WTC11 (cell line): Measurements from ENCODE around the gene DGKZ.

ENCODE experiments used
- FOXP1 ChIP-seq: sonication (generic); formaldehyde crosslinking; IDR thresholded peaks from 2 replicates; pipeline ENCODE4 v1.8.0; 2022; ENCODE audit warnings: missing genetic modification reagents, mild to moderate bottlenecking, moderate library complexity, borderline replicate concordance
- IRF1 ChIP-seq: sonication (generic); formaldehyde crosslinking; IDR thresholded peaks from 2 replicates; pipeline ENCODE4 v1.8.0; 2023; ENCODE audit warnings: missing genetic modification reagents
- SMAD4 ChIP-seq: sonication (generic); formaldehyde crosslinking; IDR thresholded peaks from 2 replicates; pipeline ENCODE4 v1.8.0; 2022; ENCODE audit warnings: mild to moderate bottlenecking, missing genetic modification reagents
- TF ChIP-seq, protein P1 (sequence below): sonication (generic); formaldehyde crosslinking; IDR thresholded peaks from 2 replicates; pipeline ENCODE4 v1.8.0; 2022; ENCODE audit warnings: mild to moderate bottlenecking, missing genetic modification reagents
- TF ChIP-seq, protein P2 (sequence below): fragments of 200-600 bp; IDR thresholded peaks from 2 replicates; pipeline ENCODE4 v1.8.0; 2022; ENCODE audit warnings: antibody characterized with exemption
- TF ChIP-seq, protein P3 (sequence below): sonication (generic); formaldehyde crosslinking; IDR thresholded peaks from 2 replicates; pipeline ENCODE4 v1.8.1; 2022; ENCODE audit warnings: low read depth, missing genetic modification reagents, borderline replicate concordance
- TF ChIP-seq, protein P4 (sequence below): sonication (generic); formaldehyde crosslinking; IDR thresholded peaks from 2 replicates; pipeline ENCODE4 v1.8.1; 2023; ENCODE audit warnings: mild to moderate bottlenecking, moderate library complexity, missing genetic modification reagents

- TF ChIP-seq, protein P1, sequence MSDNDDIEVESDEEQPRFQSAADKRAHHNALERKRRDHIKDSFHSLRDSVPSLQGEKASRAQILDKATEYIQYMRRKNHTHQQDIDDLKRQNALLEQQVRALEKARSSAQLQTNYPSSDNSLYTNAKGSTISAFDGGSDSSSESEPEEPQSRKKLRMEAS (CRISPR knock-in tag): no peak
- TF ChIP-seq, protein P2, sequence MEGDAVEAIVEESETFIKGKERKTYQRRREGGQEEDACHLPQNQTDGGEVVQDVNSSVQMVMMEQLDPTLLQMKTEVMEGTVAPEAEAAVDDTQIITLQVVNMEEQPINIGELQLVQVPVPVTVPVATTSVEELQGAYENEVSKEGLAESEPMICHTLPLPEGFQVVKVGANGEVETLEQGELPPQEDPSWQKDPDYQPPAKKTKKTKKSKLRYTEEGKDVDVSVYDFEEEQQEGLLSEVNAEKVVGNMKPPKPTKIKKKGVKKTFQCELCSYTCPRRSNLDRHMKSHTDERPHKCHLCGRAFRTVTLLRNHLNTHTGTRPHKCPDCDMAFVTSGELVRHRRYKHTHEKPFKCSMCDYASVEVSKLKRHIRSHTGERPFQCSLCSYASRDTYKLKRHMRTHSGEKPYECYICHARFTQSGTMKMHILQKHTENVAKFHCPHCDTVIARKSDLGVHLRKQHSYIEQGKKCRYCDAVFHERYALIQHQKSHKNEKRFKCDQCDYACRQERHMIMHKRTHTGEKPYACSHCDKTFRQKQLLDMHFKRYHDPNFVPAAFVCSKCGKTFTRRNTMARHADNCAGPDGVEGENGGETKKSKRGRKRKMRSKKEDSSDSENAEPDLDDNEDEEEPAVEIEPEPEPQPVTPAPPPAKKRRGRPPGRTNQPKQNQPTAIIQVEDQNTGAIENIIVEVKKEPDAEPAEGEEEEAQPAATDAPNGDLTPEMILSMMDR: no peak
- TF ChIP-seq FOXP1 (CRISPR knock-in tag) (no peak), SMAD4 (no peak), IRF1 (no peak)
- TF ChIP-seq, protein P3, sequence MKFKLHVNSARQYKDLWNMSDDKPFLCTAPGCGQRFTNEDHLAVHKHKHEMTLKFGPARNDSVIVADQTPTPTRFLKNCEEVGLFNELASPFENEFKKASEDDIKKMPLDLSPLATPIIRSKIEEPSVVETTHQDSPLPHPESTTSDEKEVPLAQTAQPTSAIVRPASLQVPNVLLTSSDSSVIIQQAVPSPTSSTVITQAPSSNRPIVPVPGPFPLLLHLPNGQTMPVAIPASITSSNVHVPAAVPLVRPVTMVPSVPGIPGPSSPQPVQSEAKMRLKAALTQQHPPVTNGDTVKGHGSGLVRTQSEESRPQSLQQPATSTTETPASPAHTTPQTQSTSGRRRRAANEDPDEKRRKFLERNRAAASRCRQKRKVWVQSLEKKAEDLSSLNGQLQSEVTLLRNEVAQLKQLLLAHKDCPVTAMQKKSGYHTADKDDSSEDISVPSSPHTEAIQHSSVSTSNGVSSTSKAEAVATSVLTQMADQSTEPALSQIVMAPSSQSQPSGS (CRISPR knock-in tag): no peak
- TF ChIP-seq, protein P4, sequence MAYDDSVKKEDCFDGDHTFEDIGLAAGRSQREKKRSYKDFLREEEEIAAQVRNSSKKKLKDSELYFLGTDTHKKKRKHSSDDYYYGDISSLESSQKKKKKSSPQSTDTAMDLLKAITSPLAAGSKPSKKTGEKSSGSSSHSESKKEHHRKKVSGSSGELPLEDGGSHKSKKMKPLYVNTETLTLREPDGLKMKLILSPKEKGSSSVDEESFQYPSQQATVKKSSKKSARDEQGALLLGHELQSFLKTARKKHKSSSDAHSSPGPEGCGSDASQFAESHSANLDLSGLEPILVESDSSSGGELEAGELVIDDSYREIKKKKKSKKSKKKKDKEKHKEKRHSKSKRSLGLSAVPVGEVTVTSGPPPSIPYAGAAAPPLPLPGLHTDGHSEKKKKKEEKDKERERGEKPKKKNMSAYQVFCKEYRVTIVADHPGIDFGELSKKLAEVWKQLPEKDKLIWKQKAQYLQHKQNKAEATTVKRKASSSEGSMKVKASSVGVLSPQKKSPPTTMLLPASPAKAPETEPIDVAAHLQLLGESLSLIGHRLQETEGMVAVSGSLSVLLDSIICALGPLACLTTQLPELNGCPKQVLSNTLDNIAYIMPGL (CRISPR knock-in tag): no peak
These were observed 36.9 kb downstream of the DGKZ start for GRCh38 chr11:46383974-46384701.
